Skeletal muscle satellite cell (primary cell): Measurements from ENCODE around the gene WNT5B.
"Not testable (repeated sequence)": the region's sequence is repeated elsewhere in the genome, so short reads cannot be mapped to it uniquely, and the experiment has no call there.

Source experiments
- H3K27me3 ChIP-seq: 2 replicates; pipeline ENCODE4 v1.7.0; 2013; ENCODE audit warnings: low read length; ENCODE audit not compliant: control insufficient read depth, insufficient read depth
- H3K36me3 ChIP-seq: 2 replicates; pipeline ENCODE4 v1.7.0; 2013; ENCODE audit warnings: mild to moderate bottlenecking, control low read depth, low read length; ENCODE audit not compliant: insufficient read depth
- H3K4me1 ChIP-seq: 2 replicates; pipeline ENCODE4 v1.7.0; 2013; ENCODE audit warnings: low read length; ENCODE audit not compliant: control insufficient read depth, insufficient read depth
- H3K4me2 ChIP-seq: 2 replicates; pipeline ENCODE4 v1.7.0; 2013; ENCODE audit warnings: mild to moderate bottlenecking, low read length
- H3K4me3 ChIP-seq: 2 replicates; pipeline ENCODE4 v1.7.0; 2013; ENCODE audit warnings: low read length
- H3K9ac ChIP-seq: 2 replicates; pipeline ENCODE4 v1.7.0; 2013; ENCODE audit warnings: mild to moderate bottlenecking, low read depth, low read length, moderate library complexity
- H3K9me3 ChIP-seq: replicated peaks from 2 replicates; pipeline ENCODE4 v1.7.0; 2013; ENCODE audit warnings: mild to moderate bottlenecking, control low read depth, low read length

WNT5B gene

GRCh38 chr12:1681493-1681807 lies 52.4 kb downstream of the WNT5B start:
- no peaks in the 10 kb centered on the region for H3K9me3 ChIP-seq
- H3K9ac ChIP-seq, result no peak overlapping the region
- no peaks in the 10 kb centered on the region for H3K4me1 ChIP-seq
- H3K4me2 ChIP-seq, result no peak overlapping the region
- no peaks in the 10 kb centered on the region for H3K36me3 ChIP-seq
- H3K27me3 ChIP-seq, result no peaks in the 10 kb centered on the region
- no peak overlapping the region for H3K4me3 ChIP-seq

- H3K27me3 ChIP-seq, result no peaks in the 10 kb centered on the region
- no peak overlapping the region for H3K4me2 ChIP-seq
- H3K36me3 ChIP-seq, result no peaks in the 10 kb centered on the region
- H3K9me3 ChIP-seq, result no peaks in the 10 kb centered on the region
- no peak overlapping the region for H3K4me3 ChIP-seq
- no peak overlapping the region for H3K9ac ChIP-seq
- peaks cover 16% of the 10 kb centered on the region for H3K4me1 ChIP-seq
Observed at GRCh38 chr12:1688086-1688710, 59.2 kb downstream of the WNT5B start.

GRCh38 chr12:1690578-1691122 lies 61.6 kb downstream of the WNT5B start, which contains the start of gene ADIPOR2:
Gene ADIPOR2 (plus strand): TSS chr12:1691070. CDS start chr12:1754344, 63,274 bp downstream.
- Histone ChIP-seq H3K4me3 (peak within 1 kb of the TSS; percentile 98), H3K4me2 (peak within 1 kb of the TSS; percentile 96), H3K27me3 (no peaks in the 10 kb centered on the region), H3K9ac (peak within 1 kb of the TSS; percentile 91), H3K36me3 (no peaks in the 10 kb centered on the region), H3K4me1 (peaks cover 16% of the 10 kb centered on the region), H3K9me3 (no peaks in the 10 kb centered on the region)

- H3K4me2 ChIP-seq, result peak overlapping the region; percentile 96
- no peaks in the 10 kb centered on the region for H3K36me3 ChIP-seq
- peak overlapping the region; percentile 98 for H3K4me3 ChIP-seq
- no peaks in the 10 kb centered on the region for H3K9me3 ChIP-seq
- no peaks in the 10 kb centered on the region for H3K27me3 ChIP-seq
- peaks cover 16% of the 10 kb centered on the region for H3K4me1 ChIP-seq
- H3K9ac ChIP-seq, result peak overlapping the region; percentile 91
Observed at GRCh38 chr12:1691123-1692007, 62.3 kb downstream of the WNT5B start.

- Histone ChIP-seq H3K9ac (peak overlapping the region; percentile 91), H3K4me3 (peak overlapping the region; percentile 98)
Observed at GRCh38 chr12:1692226-1692625, 63.2 kb downstream of the WNT5B start.

GRCh38 chr12:1692895-1693610 lies 64.0 kb downstream of the WNT5B start:
- Histone ChIP-seq H3K4me3 (no peak overlapping the region), H3K4me2 (no peak overlapping the region), H3K27me3 (no peaks in the 10 kb centered on the region), H3K4me1 (peaks cover 16% of the 10 kb centered on the region), H3K9ac (no peak overlapping the region), H3K36me3 (no peaks in the 10 kb centered on the region), H3K9me3 (no peaks in the 10 kb centered on the region)

More at GRCh38 chr12:1692226-1692625, 63.2 kb downstream of the WNT5B start:
- H3K4me1 ChIP-seq, result peaks cover 16% of the 10 kb centered on the region
- H3K4me2 ChIP-seq, result peak overlapping the region; percentile 96
- no peaks in the 10 kb centered on the region for H3K27me3 ChIP-seq
- H3K36me3 ChIP-seq, result no peaks in the 10 kb centered on the region
- no peaks in the 10 kb centered on the region for H3K9me3 ChIP-seq

- H3K4me2 ChIP-seq, H3K9ac ChIP-seq, H3K27me3 ChIP-seq, H3K4me3 ChIP-seq, H3K9me3 ChIP-seq, H3K36me3 ChIP-seq: not testable (repeated sequence)
- H3K4me1 ChIP-seq, result peaks cover 13% of the 10 kb centered on the region
Observed at GRCh38 chr12:1695097-1695496, 66.1 kb downstream of the WNT5B start.

GRCh38 chr12:1695886-1696670 lies 67.0 kb downstream of the WNT5B start:
- peaks cover 10% of the 10 kb centered on the region for H3K4me1 ChIP-seq
- H3K4me3 ChIP-seq, result no peak overlapping the region

GRCh38 chr12:1696800-1697199 lies 67.8 kb downstream of the WNT5B start:
- no peak overlapping the region for H3K4me2 ChIP-seq
- H3K9me3 ChIP-seq, result no peaks in the 10 kb centered on the region
- H3K4me1 ChIP-seq, result peaks cover 10% of the 10 kb centered on the region
- H3K36me3 ChIP-seq, result no peaks in the 10 kb centered on the region
- no peak overlapping the region for H3K9ac ChIP-seq
- no peak overlapping the region for H3K4me3 ChIP-seq
- no peaks in the 10 kb centered on the region for H3K27me3 ChIP-seq

More at GRCh38 chr12:1695886-1696670, 67.0 kb downstream of the WNT5B start:
- H3K36me3 ChIP-seq, result no peaks in the 10 kb centered on the region
- no peak overlapping the region for H3K9ac ChIP-seq
- no peaks in the 10 kb centered on the region for H3K9me3 ChIP-seq
- no peak overlapping the region for H3K4me2 ChIP-seq
- no peaks in the 10 kb centered on the region for H3K27me3 ChIP-seq
